Measurements from ENCODE around the gene HNRNPLL.

The HNRNPLL gene

GRCh38 chr2:38551171-38551570 lies 51.6 kb downstream of the HNRNPLL start:
- TF ChIP-seq TSHZ2 (CRISPR knock-in tag; IDR thresholded peaks at IDR 0.05) = no peak
- no peak for TF ChIP-seq GLIS3 (CRISPR knock-in tag; IDR thresholded peaks at IDR 0.05)
- no peak for TF ChIP-seq POU6F1 (CRISPR knock-in tag; IDR thresholded peaks at IDR 0.05; ENCODE audit: borderline replicate concordance, low read depth)
- no peak for TF ChIP-seq ZFP3 (CRISPR knock-in tag; IDR thresholded peaks at IDR 0.05)
- TF ChIP-seq ZNF565 (CRISPR knock-in tag; conservative IDR thresholded peaks at IDR 0.05; ENCODE audit: low read depth) = no peak
- TF ChIP-seq CSDC2 (CRISPR knock-in tag; IDR thresholded peaks at IDR 0.05) = no peak
- ATAC-seq = no peak

GRCh38 chr2:38549851-38550250 lies 52.9 kb downstream of the HNRNPLL start:
- ATAC-seq = no peak
- TF ChIP-seq RARB (CRISPR knock-in tag; IDR thresholded peaks at IDR 0.05) = no peak
- TF ChIP-seq ESRRG (CRISPR knock-in tag; IDR thresholded peaks at IDR 0.05) = no peak
- no peak for TF ChIP-seq CSDC2 (CRISPR knock-in tag; IDR thresholded peaks at IDR 0.05)
- no peak for TF ChIP-seq BACH2 (CRISPR knock-in tag; IDR thresholded peaks at IDR 0.05; ENCODE audit: borderline replicate concordance)
- TF ChIP-seq ZFP30 (CRISPR knock-in tag; IDR thresholded peaks at IDR 0.05) = no peak
- no peak for TF ChIP-seq PATZ1 (CRISPR knock-in tag; IDR thresholded peaks at IDR 0.05; ENCODE audit: borderline replicate concordance)
- no peak for TF ChIP-seq ARNTL (CRISPR knock-in tag; IDR thresholded peaks at IDR 0.05; ENCODE audit: borderline replicate concordance, low read depth)
- no peak for TF ChIP-seq OSR1 (CRISPR knock-in tag; IDR thresholded peaks at IDR 0.05)
- no peak for TF ChIP-seq GLIS3 (CRISPR knock-in tag; IDR thresholded peaks at IDR 0.05)
- no peak for TF ChIP-seq ZC3H10 (CRISPR knock-in tag; IDR thresholded peaks at IDR 0.05)
- no peak for TF ChIP-seq ZNF565 (CRISPR knock-in tag; conservative IDR thresholded peaks at IDR 0.05; ENCODE audit: low read depth)
- TF ChIP-seq TCF4 (CRISPR knock-in tag; IDR thresholded peaks at IDR 0.05; ENCODE audit: borderline replicate concordance) = no peak
- no peak for TF ChIP-seq TSHZ2 (CRISPR knock-in tag; IDR thresholded peaks at IDR 0.05)
- TF ChIP-seq SNAI2 (CRISPR knock-in tag; IDR thresholded peaks at IDR 0.05) = no peak
- TF ChIP-seq PPARA (CRISPR knock-in tag; IDR thresholded peaks at IDR 0.05; ENCODE audit: borderline replicate concordance) = no peak
- no peak for TF ChIP-seq ZNF70 (CRISPR knock-in tag; IDR thresholded peaks at IDR 0.05)
- no peak for TF ChIP-seq TOX (CRISPR knock-in tag; IDR thresholded peaks at IDR 0.05; ENCODE audit: borderline replicate concordance)
- no peak for TF ChIP-seq ZFP3 (CRISPR knock-in tag; IDR thresholded peaks at IDR 0.05)

- TF ChIP-seq ZNF8 (CRISPR knock-in tag; IDR thresholded peaks at IDR 0.05) (no peak), CSDC2 (CRISPR knock-in tag; IDR thresholded peaks at IDR 0.05) (no peak), TCF4 (CRISPR knock-in tag; IDR thresholded peaks at IDR 0.05; ENCODE audit: borderline replicate concordance) (no peak), ISL1 (CRISPR knock-in tag; IDR thresholded peaks at IDR 0.05) (no peak), ZNF70 (CRISPR knock-in tag; IDR thresholded peaks at IDR 0.05) (no peak), TOX (CRISPR knock-in tag; IDR thresholded peaks at IDR 0.05; ENCODE audit: borderline replicate concordance) (no peak), PPARA (CRISPR knock-in tag; IDR thresholded peaks at IDR 0.05; ENCODE audit: borderline replicate concordance) (no peak), OSR1 (CRISPR knock-in tag; IDR thresholded peaks at IDR 0.05) (no peak), ARNTL (CRISPR knock-in tag; IDR thresholded peaks at IDR 0.05; ENCODE audit: borderline replicate concordance, low read depth) (no peak), BACH2 (CRISPR knock-in tag; IDR thresholded peaks at IDR 0.05; ENCODE audit: borderline replicate concordance) (no peak), ZFP30 (CRISPR knock-in tag; IDR thresholded peaks at IDR 0.05) (no peak)
- TF ChIP-seq, protein P1, sequence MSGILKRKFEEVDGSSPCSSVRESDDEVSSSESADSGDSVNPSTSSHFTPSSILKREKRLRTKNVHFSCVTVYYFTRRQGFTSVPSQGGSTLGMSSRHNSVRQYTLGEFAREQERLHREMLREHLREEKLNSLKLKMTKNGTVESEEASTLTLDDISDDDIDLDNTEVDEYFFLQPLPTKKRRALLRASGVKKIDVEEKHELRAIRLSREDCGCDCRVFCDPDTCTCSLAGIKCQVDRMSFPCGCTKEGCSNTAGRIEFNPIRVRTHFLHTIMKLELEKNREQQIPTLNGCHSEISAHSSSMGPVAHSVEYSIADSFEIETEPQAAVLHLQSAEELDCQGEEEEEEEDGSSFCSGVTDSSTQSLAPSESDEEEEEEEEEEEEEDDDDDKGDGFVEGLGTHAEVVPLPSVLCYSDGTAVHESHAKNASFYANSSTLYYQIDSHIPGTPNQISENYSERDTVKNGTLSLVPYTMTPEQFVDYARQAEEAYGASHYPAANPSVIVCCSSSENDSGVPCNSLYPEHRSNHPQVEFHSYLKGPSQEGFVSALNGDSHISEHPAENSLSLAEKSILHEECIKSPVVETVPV (CRISPR knock-in tag; IDR thresholded peaks at IDR 0.05) = no peak
- no peak for ATAC-seq
Observed at GRCh38 chr2:38549071-38549704, 53.5 kb downstream of the HNRNPLL start.
